Measurements from ENCODE around the gene AFG3L2. TPM values are rescaled to one million over a fixed set of nuclear protein-coding genes. Genes with fewer than 3 reads are reported as not detected.

AFG3L2 gene
- total and polyA plus RNA-seq, 9 of the 15 experiments (the other 6 are each of a cell fraction or from before 2014, with no cell fraction given): 24.1 to 109 (median 84.0) TPM

GRCh38 chr18:12336887-12337286, 40.1 kb downstream of the AFG3L2 start (continued):
- TF ChIP-seq, protein P1, sequence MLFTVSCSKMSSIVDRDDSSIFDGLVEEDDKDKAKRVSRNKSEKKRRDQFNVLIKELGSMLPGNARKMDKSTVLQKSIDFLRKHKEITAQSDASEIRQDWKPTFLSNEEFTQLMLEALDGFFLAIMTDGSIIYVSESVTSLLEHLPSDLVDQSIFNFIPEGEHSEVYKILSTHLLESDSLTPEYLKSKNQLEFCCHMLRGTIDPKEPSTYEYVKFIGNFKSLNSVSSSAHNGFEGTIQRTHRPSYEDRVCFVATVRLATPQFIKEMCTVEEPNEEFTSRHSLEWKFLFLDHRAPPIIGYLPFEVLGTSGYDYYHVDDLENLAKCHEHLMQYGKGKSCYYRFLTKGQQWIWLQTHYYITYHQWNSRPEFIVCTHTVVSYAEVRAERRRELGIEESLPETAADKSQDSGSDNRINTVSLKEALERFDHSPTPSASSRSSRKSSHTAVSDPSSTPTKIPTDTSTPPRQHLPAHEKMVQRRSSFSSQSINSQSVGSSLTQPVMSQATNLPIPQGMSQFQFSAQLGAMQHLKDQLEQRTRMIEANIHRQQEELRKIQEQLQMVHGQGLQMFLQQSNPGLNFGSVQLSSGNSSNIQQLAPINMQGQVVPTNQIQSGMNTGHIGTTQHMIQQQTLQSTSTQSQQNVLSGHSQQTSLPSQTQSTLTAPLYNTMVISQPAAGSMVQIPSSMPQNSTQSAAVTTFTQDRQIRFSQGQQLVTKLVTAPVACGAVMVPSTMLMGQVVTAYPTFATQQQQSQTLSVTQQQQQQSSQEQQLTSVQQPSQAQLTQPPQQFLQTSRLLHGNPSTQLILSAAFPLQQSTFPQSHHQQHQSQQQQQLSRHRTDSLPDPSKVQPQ (CRISPR knock-in tag; IDR thresholded peaks at IDR 0.05; ENCODE audit: borderline replicate concordance): no peak
- no peak for TF ChIP-seq ZC3H11A (IDR thresholded peaks at IDR 0.05; ENCODE audit: low read depth, low read length)
- TF ChIP-seq ZNF699 (CRISPR knock-in tag; IDR thresholded peaks at IDR 0.05; ENCODE audit: insufficient replicate concordance): no peak
- TF ChIP-seq ZNF318 (IDR thresholded peaks at IDR 0.05; ENCODE audit: borderline replicate concordance in 1 of 2, low read depth in 1 of 2): no peak
- TF ChIP-seq, protein P2, sequence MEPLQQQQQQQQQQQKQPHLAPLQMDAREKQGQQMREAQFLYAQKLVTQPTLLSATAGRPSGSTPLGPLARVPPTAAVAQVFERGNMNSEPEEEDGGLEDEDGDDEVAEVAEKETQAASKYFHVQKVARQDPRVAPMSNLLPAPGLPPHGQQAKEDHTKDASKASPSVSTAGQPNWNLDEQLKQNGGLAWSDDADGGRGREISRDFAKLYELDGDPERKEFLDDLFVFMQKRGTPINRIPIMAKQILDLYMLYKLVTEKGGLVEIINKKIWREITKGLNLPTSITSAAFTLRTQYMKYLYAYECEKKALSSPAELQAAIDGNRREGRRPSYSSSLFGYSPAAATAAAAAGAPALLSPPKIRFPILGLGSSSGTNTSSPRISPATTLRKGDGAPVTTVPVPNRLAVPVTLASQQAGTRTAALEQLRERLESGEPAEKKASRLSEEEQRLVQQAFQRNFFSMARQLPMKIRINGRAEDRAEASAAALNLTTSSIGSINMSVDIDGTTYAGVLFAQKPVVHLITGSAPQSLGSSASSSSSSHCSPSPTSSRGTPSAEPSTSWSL (CRISPR knock-in tag; IDR thresholded peaks at IDR 0.05; ENCODE audit: borderline replicate concordance): no peak
- TF ChIP-seq HMG20B (CRISPR knock-in tag; IDR thresholded peaks at IDR 0.05): no peak
- TF ChIP-seq NONO (IDR thresholded peaks at IDR 0.05; ENCODE audit: low read depth in 2 of 2, low read length in 1 of 2): no peak
- no peak for TF ChIP-seq TCF7 (IDR thresholded peaks at IDR 0.05; ENCODE audit: borderline replicate concordance)
- TF ChIP-seq ZKSCAN1 (IDR thresholded peaks at IDR 0.05; ENCODE audit: low read depth, low read length): no peak
- TF ChIP-seq CC2D1A (IDR thresholded peaks at IDR 0.05): no peak
- no peak for TF ChIP-seq ETV5 (CRISPR knock-in tag; IDR thresholded peaks at IDR 0.05; ENCODE audit: low read depth)
- TF ChIP-seq SMARCE1 (IDR thresholded peaks at IDR 0.05): peak; percentile 22; the same call in 1 of the 2 replicates
